Activated CD4-positive, alpha-beta T cell treated with anti-CD3 and anti-CD28 coated beads, Interleukin-2, Interleukin-4, amounts not matched to agents 100 ng/mL and 50 ng/mL, durations not matched to agents 16 hours and 8 hours (primary cell): ENCODE measurements around the gene CHRNA3.

ENCODE experiments used
- DNase-seq: peaks from one replicate; pipeline ENCODE4 v3.0.0-alpha.2; 2020; ENCODE audit warnings: low spot score

The CHRNA3 gene

DNA sequence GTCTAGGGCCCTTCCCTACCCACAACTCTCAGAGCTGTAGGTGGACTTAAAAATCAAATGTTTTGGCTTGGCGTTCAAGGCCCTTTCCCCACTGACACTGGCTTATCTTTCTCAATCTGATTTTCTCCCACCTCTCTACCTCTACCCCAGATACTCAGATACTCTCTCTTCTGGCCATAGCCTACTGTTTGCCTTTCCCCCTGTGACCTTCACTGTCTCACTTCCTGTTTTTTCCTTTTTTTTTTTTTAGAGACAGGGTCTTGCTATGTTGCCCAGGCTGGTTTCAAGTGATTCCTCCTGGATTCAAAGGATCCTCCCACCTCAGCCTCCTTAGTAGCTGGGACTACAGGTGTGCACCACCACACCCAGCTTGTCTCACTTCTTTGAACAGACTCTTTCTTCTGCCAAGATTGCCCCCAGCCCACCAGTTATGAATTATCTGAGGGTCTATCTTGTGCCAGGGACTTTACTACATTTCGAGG, 15.6 kb upstream of the CHRNA3 start:
- no peak for DNase-seq

GRCh38 chr15:78635346-78635745, 14.6 kb upstream of the CHRNA3 start:
- no peak for DNase-seq

DNA sequence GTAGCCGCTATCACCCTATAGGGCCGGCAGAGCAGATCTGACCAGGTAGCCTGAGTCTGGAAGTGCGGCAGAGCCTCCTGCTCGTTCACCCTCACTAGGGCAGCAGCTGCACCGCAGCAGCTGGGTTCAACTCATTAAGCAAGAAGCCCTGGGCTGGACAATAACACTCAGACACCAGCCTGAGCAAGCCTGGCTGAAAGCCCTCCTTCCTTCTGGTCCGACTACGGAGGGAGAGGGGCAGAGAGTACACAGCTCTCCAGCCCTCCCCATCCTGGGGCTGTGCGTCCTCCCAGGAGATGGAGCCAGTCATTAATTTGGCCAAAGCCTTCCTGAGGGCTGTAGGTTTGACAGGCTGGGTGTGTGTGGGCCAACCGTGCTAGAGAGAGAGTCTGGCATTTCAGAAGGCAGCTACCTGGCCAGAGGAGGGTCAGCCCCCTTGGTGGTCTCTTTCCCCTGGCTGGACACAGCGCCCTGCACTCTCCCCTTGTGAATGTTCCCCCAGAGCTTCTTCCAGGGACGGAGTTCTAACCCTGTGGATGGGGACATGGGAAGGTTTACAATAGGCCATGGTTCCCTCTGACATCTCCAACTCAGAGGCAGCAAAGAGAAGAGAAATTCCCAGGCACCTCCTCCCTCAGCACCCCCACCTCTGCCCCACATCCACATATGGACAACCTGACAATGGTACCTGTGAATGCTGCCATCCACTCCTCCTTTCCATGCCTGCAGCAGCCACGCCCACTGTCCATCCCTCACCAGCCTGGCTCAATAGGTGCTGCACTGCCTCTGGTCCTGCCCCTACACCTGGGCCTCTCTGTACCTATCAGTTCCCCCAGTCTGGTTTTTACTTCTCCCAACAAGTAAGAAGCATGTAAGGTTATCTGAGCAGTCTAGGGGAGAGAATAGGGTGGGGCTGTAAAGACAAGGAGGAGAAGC, 13.7 kb upstream of the CHRNA3 start:
- no peak for DNase-seq

DNA sequence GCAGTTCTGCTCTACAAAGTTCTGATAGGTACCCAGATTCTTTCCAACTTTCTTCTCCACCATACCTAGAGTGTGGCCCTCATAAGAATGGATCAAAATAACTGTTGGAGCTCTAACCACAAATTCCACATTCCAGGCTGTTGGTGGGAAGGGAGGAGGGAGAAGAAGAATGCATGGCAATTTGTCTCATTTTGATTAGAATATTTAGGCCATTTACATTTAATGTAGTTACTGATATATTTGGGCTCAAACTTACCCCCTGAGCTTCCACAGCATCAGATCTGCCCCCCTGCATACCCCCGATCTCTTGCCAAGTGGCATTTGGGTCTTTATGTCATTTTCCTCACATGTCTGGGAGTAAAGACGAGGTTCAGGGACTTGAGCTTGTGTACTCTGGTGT, 12.6 kb upstream of the CHRNA3 start:
- no peak for DNase-seq

- DNase-seq, result no peak
These were observed 10.3 kb upstream of the CHRNA3 start for GRCh38 chr15:78630886-78631633.

DNA sequence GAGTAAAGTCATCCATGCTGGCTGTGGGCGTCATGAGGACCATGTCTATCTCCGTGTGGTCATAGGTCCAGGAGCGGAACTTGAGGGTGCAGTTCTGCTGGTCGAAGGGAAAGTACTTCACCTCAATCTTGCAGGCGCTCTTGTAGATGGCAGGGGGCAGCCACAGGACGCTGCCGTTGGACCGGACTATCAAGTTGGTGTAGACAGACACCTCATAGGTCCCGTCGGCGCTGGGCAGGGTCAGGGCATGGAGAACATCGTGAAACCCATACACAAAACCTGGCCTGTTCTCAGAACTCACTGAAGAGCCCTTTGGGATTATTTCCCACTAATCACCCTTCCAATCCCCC, 8.9 kb upstream of the CHRNA3 start:
- no peak for DNase-seq

- DNase-seq, result no peak
These were observed 8.4 kb upstream of the CHRNA3 start for GRCh38 chr15:78629031-78629715.

DNA sequence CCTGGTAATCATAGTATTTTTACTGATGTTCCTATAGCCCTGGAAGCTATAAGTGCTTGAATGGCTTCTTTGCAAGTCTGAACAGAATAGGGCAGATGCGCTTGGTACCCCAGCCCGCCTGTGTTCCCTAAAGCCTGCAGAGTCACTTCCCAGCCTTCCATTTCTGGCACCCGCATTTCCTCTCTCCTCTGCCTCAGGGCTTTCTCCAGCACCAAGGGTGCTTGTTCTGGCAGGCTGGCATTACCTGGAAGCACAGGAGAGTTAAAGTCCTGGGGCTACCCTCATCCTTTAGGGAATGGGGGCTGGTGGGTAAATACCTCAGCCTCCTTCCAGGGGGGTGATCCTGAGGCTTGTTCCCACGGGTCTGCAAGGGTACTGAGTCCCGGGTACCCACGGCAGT, 7.4 kb upstream of the CHRNA3 start:
- DNase-seq, result no peak

DNA sequence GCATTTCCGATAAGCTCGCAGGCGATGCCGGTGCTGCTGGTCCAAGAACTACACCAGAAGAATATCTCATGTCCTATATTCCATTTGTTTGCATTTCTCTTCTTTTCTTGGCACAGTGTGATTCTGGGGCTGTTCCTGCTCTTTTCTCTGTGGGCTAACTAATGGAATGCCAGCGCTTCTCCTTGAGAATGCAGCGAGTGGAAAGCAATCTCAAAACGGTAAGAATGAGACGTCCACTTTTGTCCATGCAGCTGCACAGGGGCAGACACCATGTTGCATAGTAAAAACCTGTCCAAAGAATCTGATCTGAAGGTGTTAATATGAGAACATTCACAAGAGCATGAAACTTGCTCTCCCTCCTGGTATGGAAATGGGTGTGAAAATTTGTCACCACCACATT, 6.6 kb upstream of the CHRNA3 start:
- DNase-seq, result no peak

DNA sequence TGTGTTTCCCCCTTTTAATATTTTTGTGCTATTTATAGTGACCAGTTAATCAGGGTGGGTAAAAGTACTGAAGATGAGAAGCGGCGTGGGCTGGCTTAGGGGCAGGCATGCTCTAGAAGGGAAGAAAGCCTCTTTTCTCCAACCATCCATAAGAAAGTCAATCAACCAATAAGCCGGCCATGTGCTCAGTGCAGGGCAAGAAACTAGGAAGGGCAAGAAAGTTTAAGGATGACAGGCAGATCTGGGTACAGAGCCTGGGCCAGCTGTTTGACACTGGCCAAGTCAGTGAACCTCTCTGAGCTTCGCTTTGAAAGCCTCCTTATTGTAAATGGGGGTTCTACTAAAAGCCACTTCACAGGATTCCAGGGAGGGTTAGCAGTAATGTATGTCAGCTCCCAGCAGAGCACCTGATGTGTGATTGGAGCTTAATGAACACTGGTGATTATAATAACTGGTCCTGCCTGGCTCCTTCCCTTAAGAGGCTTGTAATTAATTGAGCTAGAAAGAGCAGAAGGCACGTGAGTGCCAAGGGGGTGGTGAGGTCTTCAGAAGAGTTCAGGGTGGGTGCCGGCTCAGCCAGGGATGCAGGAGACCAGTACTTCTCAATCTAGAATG, 5.7 kb upstream of the CHRNA3 start:
- DNase-seq, result no peak

GRCh38 chr15:78625606-78626280, 4.9 kb upstream of the CHRNA3 start:
- no peak for DNase-seq

GRCh38 chr15:78624651-78625590, 4.1 kb upstream of the CHRNA3 start:
- DNase-seq, result no peak

GRCh38 chr15:78623786-78624497, 3.1 kb upstream of the CHRNA3 start:
- DNase-seq, result no peak

- DNase-seq, result no peak
These were observed 1.1 kb upstream of the CHRNA3 start for GRCh38 chr15:78621810-78622402.

- DNase-seq, result no peak
These were observed 722 bp downstream of the CHRNA3 start for GRCh38 chr15:78620021-78620526.

- no peak for DNase-seq
These were observed 1.5 kb downstream of the CHRNA3 start for GRCh38 chr15:78619022-78619950.

GRCh38 chr15:78618490-78618934, 2.3 kb downstream of the CHRNA3 start:
- peak; percentile 84 for DNase-seq

GRCh38 chr15:78618064-78618463, 2.7 kb downstream of the CHRNA3 start:
- DNase-seq, result no peak
